Measurements from ENCODE around the gene SCNN1A. TPM values are rescaled to one million over a fixed set of nuclear protein-coding genes. Genes with fewer than 3 reads are reported as not detected.

The SCNN1A gene
- total RNA-seq, 1 donor from 2014 or later = 0.74 TPM

DNA sequence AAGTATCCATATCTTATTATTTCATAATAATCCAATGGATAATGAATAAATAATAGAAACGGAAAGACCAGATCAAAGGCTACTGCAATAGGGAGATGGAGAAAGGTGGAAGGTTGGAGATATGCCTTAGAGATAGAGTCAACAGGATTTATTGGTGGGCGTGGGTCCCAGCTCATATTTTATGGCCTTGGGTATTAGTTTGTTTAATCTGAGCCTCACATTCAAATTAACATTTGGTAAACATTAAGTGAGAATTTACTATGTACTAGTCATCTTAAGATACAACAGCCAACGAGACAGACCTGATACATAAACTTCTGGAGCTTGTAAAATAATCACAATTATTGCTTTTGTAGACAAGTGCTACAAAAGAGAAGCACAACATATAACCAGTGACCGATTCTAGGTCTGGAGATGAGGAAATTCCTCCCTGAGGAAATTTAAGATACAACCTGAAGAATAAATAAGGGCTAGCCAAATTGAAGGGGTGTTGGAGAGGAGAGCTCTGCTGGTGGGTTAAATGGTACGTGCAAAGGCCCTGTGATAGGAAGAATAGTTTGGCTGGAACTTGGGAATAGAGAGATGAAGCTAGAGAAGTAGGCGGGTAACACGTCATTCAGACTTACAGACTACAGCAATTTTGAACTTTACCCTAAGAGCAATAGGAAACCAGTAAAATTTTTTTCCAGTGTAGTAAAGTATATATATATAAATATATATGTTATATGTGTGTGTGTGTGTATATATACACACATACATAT, 24.7 kb upstream of the SCNN1A start:
- Mint-ChIP-seq H3K27ac (ENCODE audit: unreplicated experiment) (no peak overlapping the region), H3K4me3 (ENCODE audit: unreplicated experiment) (no peak overlapping the region), H3K9me3 (ENCODE audit: unreplicated experiment) (no peaks in the 10 kb centered on the region), H3K27me3 (ENCODE audit: unreplicated experiment) (peaks cover 2% of the 10 kb centered on the region), H3K4me1 (ENCODE audit: low read depth, unreplicated experiment) (no peaks in the 10 kb centered on the region), H3K36me3 (ENCODE audit: unreplicated experiment) (no peaks in the 10 kb centered on the region)
- DNase-seq = no peak
- TF ChIP-seq, protein P1, sequence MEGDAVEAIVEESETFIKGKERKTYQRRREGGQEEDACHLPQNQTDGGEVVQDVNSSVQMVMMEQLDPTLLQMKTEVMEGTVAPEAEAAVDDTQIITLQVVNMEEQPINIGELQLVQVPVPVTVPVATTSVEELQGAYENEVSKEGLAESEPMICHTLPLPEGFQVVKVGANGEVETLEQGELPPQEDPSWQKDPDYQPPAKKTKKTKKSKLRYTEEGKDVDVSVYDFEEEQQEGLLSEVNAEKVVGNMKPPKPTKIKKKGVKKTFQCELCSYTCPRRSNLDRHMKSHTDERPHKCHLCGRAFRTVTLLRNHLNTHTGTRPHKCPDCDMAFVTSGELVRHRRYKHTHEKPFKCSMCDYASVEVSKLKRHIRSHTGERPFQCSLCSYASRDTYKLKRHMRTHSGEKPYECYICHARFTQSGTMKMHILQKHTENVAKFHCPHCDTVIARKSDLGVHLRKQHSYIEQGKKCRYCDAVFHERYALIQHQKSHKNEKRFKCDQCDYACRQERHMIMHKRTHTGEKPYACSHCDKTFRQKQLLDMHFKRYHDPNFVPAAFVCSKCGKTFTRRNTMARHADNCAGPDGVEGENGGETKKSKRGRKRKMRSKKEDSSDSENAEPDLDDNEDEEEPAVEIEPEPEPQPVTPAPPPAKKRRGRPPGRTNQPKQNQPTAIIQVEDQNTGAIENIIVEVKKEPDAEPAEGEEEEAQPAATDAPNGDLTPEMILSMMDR (IDR thresholded peaks at IDR 0.05; ENCODE audit: partially characterized antibody, unreplicated experiment) = no peak

GRCh38 chr12:6396031-6396430, 20.7 kb upstream of the SCNN1A start:
- no peak overlapping the region for H3K27ac Mint-ChIP-seq (ENCODE audit: unreplicated experiment)
- DNase-seq = no peak
- H3K4me3 Mint-ChIP-seq (ENCODE audit: unreplicated experiment) = no peak overlapping the region
- H3K9me3 Mint-ChIP-seq (ENCODE audit: unreplicated experiment) = no peaks in the 10 kb centered on the region
- TF ChIP-seq, protein P1 (IDR thresholded peaks at IDR 0.05; ENCODE audit: partially characterized antibody, unreplicated experiment) = no peak
- no peaks in the 10 kb centered on the region for H3K36me3 Mint-ChIP-seq (ENCODE audit: unreplicated experiment)
- H3K4me1 Mint-ChIP-seq (ENCODE audit: low read depth, unreplicated experiment) = no peaks in the 10 kb centered on the region
- no peaks in the 10 kb centered on the region for H3K27me3 Mint-ChIP-seq (ENCODE audit: unreplicated experiment)

- no peak overlapping the region for H3K4me3 Mint-ChIP-seq (ENCODE audit: unreplicated experiment)
- DNase-seq = no peak
Observed at GRCh38 chr12:6394398-6394797, 19.0 kb upstream of the SCNN1A start.

DNA sequence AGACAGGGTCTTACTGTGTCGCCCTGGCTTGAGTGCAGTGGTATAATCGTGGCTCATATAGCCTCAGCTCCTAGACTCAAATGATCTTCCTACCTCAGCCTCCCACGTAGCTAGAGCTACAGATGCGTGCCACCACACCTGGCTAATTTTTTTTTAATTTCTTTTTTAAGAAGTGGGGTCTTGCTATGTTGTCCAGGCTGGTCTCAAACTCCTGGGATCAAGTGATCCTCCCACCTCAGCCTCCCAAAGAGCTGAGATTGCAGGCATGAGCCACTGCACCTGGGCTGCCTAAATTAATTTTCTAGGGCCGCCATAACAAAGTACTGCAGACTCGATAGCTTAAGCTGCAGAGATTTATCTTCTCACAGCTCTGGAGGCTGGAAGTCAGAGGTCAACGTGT, 17.7 kb upstream of the SCNN1A start:
- no peak for DNase-seq
- Mint-ChIP-seq H3K4me1 (ENCODE audit: low read depth, unreplicated experiment) (no peaks in the 10 kb centered on the region), H3K27me3 (ENCODE audit: unreplicated experiment) (no peaks in the 10 kb centered on the region), H3K36me3 (ENCODE audit: unreplicated experiment) (no peaks in the 10 kb centered on the region), H3K27ac (ENCODE audit: unreplicated experiment) (no peak overlapping the region), H3K9me3 (ENCODE audit: unreplicated experiment) (no peaks in the 10 kb centered on the region), H3K4me3 (ENCODE audit: unreplicated experiment) (no peak overlapping the region)
- TF ChIP-seq, protein P1 (IDR thresholded peaks at IDR 0.05; ENCODE audit: partially characterized antibody, unreplicated experiment) = no peak

More at GRCh38 chr12:6394398-6394797, 19.0 kb upstream of the SCNN1A start:
- no peak overlapping the region for H3K27ac Mint-ChIP-seq (ENCODE audit: unreplicated experiment)
- no peaks in the 10 kb centered on the region for H3K36me3 Mint-ChIP-seq (ENCODE audit: unreplicated experiment)
- no peaks in the 10 kb centered on the region for H3K4me1 Mint-ChIP-seq (ENCODE audit: low read depth, unreplicated experiment)
- H3K9me3 Mint-ChIP-seq (ENCODE audit: unreplicated experiment) = no peaks in the 10 kb centered on the region
- no peaks in the 10 kb centered on the region for H3K27me3 Mint-ChIP-seq (ENCODE audit: unreplicated experiment)
- TF ChIP-seq, protein P1 (IDR thresholded peaks at IDR 0.05; ENCODE audit: partially characterized antibody, unreplicated experiment) = no peak

GRCh38 chr12:6392504-6392903, 17.1 kb upstream of the SCNN1A start:
- Mint-ChIP-seq H3K9me3 (ENCODE audit: unreplicated experiment) (no peaks in the 10 kb centered on the region), H3K27me3 (ENCODE audit: unreplicated experiment) (no peaks in the 10 kb centered on the region), H3K36me3 (ENCODE audit: unreplicated experiment) (no peaks in the 10 kb centered on the region), H3K4me1 (ENCODE audit: low read depth, unreplicated experiment) (no peaks in the 10 kb centered on the region), H3K4me3 (ENCODE audit: unreplicated experiment) (no peak overlapping the region), H3K27ac (ENCODE audit: unreplicated experiment) (no peak overlapping the region)
- TF ChIP-seq, protein P1 (IDR thresholded peaks at IDR 0.05; ENCODE audit: partially characterized antibody, unreplicated experiment) = no peak
- no peak for DNase-seq
